DMS153 treated with DMSO at 0.1 percent for 48 hours (cell line): ENCODE data around the gene ELAVL4.
"Not testable (repeated sequence)": the region's sequence is repeated elsewhere in the genome, so short reads cannot be mapped to it uniquely, and the experiment has no call there.

Experiments
- DNase-seq: peaks from one replicate; lab custom pipeline; 2025; ENCODE audit not compliant: unreplicated experiment; lab: John Stamatoyannopoulos, UW

Gene ELAVL4

DNA sequence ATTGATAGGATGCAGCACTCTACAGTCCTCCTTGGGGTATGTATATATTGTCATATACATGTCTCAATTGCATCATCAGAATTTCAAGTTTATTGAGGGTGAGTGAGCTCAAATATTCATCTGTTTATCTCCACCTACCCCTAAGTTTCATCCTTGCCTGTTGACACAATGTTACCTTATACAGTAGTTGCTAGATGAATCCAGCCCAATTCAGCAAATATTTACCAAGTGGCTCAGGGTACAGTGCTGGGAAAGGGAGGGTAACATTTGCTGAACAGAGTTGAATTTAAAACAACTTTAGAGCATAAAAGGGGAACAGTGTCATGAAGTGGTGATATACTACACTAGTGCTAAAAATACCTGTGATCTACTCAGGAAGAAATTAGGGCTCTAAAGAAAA, 14.4 kb downstream of the ELAVL4 start:
- peak; percentile 51 for DNase-seq

DNA sequence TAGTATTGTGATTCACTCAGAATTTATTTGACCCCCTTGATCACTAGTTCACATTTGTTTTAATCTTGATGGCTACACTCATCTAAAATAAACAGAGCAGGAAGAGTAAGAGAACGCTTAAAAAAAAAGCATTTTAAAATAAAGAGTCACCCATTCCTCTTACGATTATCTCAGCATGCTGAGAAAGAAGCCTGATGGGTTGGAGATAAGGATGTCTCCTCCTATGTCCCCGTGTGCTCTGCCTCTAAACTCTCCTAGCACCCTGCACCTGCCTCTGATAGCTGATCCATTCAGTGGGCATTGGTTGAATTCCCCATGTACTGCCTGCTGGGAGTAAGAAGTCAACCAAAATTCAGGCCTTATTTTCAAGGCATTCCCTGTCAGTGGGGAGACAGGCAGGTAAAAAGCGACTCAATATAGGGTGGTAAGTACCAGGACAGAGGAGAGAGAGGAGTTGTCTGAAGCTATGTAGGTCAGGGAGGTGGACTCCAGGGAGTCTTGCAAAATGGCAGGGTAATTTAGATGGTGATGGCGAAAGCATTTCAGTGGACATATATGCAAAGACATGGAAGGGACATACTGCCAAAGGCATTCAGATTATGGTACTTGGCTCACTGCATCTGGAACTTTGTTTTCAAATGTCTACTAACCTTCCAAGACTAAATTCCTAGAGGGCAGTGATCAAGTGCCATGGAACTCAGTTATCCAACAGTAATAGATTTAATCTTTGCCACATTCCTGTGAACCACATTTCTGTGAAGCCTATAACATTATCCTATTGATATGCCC, 18.4 kb downstream of the ELAVL4 start:
- DNase-seq, result no peak

DNA sequence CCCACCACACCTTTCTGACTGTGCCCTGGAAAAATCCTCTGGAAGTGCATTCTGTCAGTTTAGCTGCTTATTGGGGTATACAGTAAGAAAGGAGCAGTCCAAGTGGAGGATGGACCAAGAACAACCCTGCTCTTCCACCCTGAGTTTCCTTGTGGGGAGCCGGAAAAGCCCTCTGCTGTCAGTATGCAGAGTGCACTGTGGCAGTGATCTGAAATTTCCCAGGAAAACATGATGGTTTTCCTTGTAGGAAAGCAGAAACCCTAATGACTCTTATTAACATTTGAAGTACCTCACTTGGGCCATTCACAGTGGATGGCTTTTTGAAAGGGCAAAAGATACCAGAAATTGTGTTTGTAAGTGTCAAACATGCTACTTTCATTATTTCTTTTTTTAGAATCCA, 20.5 kb downstream of the ELAVL4 start:
- DNase-seq, result no peak

DNA sequence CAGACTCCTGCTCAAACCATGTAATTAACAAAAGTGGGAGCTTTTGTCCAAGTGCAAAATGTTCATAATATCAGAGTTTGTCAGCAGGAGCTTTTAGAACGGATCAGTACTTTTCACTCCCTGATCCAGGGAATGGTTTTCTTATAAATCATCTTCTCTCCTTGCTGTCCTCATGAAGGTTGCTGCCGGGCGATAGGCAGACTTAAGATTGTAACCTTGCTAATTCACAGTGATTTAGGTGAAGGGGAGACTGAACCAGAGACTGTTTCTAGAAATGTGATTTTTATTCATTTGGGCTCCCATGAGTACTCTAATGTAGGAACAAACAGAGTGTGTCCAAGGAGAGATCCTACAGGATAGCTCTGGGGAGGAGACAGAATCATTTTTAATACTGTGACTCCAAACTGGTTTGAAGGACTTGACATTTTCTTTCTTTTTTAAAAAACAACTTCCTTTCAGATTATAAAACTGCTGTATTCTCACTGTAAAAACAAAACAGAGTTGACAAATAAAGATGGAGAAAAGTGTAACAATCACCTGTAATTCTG, 23.7 kb downstream of the ELAVL4 start:
- DNase-seq, result no peak

DNA sequence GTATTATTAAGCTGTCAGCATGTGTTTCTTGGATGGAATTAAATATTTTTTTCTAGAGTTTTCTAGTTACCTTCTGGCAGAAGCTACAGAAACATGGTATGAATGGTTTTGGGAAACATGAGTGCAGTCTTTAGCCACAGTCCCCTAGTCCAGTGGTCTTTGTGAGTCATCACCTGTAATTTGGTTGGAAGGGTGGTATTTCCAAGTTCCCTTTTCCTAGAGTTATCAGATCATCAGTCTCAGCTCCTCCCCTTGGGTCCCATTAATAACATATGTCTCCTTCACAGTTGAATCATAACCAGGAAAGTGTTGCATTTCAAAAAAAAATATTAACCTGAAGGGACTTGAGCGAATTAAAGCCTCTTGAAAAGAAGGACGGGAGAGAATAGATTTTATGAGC, 27.0 kb downstream of the ELAVL4 start:
- DNase-seq, result no peak

DNA sequence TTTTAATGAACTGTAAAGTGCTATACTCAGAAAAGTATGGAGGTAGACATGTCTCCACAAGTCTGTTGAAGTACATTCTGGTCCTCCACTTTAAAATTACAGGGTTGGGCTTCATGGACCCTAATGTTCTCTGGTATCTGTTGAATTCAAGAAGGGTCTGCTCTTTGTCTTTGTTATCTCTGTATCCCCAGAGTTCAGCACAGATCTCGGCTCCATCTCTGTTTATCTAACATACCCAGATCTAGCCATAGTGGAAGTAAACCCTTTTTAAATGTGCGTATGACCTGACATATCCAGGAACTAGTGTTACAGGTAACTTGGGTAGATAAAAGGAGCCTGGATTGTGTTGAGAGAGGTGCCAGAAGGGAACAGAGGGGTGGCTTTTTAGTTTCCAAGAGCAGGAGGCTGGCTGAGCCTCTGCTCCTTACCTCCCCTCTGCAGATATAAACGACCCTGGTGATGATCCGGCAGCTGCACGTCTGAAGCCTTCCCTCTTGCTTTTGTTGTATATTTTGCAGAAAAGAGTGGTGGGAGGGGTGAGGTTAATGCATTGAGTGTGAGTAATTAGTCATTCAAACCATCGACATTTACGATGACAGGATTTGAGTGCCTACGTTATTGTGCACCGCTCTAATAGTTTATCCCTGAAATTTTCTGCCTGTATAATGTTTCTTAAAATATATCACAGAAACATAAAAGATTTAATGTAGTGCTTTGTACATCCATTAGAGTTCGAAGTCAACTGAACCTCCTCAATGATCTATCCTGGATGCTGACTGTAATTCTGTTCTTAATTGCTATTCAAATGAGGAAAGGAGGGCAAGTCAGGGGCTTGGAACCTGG, 30.8 kb downstream of the ELAVL4 start:
- DNase-seq, result peak; percentile 94

DNA sequence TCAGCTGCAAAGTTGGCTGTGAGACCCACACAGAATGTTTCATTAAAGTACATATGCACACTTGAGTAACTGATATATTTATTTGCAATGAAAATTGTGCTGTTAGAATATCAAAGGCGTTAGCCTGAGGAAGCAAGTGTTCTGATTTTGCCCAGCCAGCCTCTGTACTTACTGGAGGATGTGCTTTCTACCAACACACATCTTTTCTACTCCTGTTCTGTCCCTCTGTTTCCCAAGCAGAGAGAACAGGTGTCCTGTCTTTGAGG, 31.4 kb downstream of the ELAVL4 start:
- DNase-seq, result peak; percentile 71

DNA sequence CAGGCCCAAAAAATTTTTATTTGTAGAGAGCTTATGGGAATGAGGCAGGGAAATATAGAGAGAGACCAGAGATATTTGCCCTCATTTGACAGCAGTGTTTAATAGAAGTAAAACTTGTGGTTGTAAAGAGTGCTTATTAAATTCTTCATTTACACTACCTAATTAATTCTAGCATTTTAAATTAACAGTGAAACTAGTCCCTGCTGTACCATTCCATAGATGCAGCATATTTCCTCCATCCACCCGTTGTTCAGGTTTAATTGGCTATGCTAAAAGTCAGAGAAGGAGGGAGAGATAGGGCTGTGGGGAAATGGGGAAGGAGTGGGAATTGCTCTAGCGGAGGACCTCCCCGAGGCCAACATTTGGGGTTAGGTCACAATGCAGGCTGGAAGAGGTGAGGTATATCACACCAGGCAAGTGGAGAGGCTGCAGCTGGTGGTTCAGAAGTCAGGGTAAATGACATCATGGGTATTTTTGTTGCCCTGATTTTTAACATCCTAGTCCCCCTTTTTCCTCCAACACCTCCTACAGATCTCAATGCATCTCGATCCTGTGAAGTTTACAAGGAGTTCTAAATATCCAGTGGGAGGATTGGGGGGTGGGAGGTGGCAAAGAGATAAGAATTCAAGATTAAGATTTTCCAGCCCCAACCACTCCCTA, 38.6 kb downstream of the ELAVL4 start:
- DNase-seq, result no peak

DNA sequence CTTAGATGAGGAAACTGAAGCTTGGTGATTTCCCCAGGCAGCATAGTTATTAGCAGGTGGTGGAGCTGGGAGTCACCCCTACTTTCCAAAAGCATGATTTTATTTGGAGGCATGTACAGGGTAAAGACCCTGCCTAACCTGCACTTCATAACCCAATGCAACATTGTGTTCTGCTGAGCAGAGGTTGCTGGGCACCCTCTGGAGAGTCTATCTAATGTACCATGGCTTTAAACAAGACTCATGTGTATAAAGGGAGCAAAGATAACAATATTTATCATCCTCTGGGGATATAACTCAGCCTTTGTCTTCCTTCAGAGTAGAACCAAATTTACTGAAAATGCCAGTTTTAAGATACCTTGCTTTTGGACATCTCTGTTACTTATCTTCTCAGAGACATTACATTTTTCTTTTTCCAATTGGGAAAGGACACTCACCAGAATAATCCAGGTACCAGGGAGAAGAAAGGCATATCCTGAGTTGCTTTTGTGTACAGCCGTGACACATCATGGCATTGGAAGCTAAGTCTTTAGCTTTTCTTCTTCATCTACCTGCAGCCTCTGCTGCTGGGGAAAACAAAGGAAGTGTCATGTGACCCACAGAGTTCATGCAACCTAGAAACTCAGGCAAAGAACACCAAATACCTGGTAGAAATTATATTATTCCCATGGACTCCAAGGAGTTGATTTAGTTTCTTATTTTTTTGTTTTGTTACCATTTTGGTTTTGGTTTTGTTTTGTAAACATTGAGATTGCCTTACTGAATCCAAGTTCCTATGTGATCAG, 39.6 kb downstream of the ELAVL4 start:
- no peak for DNase-seq

DNA sequence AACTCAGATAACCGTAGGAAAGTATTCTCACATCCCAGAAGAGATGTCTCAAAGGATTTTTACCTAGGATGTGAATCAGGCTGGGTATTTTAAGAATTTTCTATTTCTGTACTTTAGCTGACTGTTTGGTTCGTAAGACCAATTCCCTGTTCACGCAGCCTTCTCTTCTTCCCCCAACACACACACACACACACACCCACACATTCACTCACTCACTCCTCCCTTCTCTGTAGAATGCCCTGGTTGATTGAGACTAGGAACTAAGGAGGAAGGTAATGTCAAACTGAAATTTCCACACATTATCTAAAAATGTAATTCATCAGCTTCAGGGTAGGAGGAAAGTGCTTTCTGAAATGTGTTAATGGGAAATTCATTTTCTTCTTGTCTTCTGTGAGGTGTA, 43.5 kb downstream of the ELAVL4 start:
- DNase-seq, result no peak

DNA sequence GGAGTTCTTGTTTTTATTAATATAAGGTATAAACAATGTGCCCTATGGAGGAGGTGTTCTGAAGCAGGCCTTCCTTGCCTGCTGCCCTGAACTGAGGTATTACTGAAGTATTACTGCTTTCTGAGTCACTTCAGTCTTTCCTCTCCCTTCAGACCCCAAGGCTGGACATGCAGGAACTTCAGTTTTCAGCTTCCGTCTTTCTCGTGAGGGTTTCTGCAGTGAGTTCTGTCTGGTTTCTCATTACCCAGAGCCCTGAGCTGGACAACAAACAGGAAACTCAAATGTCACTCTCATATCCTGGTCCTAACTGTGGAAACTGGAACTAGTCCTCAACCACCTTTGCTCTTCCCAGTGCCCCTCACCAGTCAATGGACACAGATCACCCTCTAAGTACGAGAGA, 46.8 kb downstream of the ELAVL4 start:
- no peak for DNase-seq

DNA sequence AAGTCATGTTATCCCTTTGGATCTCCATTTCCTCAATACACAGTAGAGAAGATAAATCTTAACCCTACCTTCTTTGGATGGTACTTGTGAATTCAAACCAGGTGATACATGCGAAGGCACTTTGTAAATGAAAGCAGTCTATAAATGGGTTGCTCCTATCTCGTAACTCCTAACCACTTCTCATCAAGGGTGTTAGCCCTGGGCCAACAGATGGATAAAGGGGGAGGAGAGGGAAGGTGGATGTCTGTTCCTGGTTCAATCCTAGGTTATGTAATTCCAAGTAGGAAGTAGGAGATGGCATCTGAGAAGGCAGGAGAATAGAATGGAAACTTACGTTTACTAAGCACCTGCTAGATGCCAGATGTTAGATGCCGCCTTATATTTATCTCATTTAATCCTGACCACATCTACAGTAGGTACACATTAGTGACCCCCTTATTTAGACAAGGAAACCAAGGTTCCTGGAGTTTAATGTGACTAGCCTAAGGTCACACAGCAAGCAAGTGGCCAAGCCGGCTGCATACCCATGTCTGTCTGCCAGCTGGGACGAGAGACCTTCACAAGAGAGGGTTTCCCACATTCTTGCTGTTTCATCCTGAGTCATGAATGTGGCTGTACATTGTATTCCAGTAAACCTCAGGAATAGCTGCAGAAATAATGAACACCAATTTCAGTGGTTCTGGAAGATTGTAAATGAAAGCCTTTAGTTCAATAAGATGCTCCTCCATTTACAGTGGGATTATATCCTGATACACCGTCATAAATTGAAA, 47.7 kb downstream of the ELAVL4 start:
- DNase-seq, result no peak

DNA sequence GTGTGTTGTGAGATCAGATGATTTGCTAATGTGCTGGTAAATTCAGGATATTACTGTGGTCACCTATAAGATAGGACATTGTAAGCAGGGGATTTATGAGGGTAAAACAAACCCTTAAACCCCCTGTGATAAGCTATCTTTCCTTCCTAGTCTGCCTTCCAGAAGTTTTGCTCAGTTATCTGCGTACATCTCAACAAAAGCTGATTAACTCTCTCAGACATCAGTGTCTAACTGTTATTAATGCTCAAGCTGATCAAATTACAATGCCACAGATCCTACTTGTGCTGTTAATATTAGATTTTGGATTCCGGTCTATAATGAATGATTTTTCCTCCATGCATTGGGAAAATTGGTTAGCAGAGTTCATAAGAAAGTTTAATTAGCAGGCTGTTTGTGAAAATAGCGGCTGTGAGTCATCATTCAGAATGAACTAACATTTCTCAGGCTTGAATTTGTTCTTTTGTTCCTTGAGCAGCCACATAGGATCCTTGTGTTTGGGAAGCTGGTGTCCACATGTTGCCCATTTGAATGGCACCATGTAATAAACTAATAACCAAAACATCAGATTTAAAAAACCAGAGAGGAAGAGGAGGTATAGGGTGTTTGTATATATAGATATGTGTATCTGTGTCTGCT, 48.7 kb downstream of the ELAVL4 start:
- no peak for DNase-seq

DNA sequence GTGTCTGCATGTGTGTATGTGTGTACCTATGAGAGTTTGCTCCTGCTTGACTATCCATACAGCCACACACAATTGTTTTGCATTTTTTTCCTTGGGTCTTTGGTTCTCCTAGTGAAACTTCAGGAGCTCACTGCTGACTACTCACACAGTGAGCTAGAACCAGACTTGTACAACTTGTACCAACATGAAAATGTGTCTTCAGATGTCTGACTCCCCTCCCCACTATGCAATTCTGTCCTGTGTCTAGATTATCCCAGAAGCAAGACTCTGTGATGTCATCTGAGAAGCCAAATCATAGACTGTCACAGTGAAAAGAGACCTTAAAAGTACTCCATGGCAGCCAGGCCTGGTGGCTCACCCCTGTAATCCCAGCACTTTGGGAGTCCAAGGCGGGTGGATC, 49.7 kb downstream of the ELAVL4 start:
- DNase-seq, result no peak

DNA sequence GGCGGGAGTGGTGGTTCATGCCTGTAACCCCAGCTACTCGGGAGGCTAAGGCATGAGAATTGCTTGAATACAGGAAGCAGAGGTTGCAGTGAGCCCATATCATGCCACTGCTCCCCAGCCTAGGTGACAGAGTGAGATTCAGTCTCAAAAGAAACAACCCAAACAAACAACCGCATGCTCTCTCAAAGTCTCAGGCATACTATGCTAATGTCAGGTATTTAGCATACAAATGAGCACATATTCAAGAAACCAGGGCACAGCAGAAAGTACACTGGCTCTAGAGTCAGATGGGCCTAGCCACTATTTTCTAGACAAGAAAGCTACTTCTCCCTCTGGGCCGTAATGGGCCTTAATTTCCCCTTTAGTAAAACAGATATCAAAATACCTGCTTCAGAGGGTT, 55.0 kb downstream of the ELAVL4 start:
- DNase-seq, result no peak

DNA sequence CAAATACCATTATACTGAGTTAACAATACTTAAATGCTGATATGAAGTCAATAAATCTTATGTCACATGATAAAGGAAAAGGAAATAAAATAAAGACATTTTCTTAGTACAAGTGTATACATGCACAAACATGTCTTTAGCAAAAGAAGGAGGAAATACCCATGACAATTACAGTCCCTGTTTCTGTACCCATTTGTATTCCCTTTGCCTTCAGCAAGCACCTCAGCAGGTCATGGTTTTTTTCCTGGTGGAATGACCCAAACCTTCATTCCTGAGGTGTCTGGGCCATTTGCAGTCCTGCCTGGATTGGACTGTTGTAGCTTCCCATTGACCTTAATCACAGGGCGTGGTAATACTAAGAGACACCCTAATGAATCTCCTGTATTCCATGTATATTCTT, 57.6 kb downstream of the ELAVL4 start:
- DNase-seq, result not testable (repeated sequence)

DNA sequence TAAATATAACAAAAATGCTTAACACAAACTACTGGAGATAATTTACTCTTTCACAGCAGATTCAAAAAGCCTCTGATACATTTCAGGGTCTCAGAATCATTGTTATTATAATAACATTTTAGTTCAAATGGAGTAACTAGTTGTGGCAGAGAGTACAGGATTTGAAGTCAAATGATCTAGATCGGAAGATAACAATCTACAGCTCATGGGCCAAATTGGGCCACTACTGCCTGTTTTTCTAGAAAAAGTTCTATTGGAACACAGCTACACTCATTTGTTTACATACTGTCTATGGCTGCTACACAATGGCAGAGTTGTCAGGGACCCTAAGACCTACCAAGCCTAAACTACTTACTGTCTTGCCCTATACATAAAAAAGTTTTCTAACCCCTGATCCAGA, 63.6 kb downstream of the ELAVL4 start:
- DNase-seq, result no peak

DNA sequence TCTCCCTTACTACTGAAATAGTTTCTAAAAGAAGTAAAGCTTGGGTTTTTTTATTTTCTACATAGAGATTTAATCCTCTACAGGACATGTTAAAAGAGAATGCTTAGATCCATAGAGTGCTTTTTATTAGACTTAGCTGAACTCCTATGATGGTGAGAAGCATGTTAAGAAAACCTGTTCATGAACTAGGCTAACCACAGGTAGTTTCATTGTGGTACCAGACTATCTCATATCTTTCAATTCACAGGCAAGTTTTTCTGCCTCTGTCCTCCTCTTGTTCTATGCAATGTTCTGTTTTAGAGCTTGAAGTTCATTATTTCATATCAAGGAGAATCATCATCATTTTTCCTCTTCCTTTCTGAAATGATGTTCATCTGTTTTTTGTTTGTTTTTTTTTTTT, 65.4 kb downstream of the ELAVL4 start:
- no peak for DNase-seq

DNA sequence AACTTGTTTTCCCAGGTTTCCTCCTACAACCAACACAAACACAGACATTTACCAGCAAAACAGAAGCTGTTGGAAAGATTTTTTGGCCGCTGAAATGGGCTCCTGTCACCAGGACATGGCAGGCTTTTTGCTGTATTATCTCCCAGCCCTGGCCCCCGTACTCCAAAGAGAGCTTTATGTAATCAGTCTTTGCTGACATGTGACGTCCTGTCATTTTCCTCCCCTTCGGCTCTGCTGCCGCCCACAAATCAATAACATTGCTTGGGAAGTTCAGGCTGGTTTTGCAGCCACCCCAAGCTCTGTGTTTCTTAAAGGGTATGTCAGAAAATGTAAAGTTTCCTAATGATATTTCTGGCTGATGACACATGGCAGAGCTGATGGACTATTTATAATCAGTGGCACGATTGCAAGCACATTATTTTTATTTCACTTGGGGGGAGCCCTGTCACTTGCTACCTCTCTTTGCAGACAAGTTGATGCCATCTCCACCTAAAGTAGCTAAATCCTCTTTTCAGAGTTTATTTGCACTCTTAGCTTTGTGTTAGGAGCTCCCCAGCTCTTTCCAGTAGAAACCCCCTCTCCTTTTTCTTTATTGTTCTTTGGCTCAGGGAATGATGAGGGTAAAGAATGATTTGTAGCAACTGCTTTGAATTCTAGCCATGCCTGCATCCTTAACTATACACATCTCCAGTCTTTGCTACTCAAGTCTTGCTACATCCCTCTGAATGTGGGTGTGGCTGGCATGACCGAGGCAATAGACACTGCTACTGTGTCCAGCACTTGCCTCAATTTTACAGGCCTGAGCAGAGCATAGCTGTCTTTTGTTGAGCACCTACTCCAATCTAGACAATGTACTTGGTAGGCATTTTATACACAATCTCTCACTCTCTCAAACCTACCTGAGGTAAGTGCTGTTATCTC, 67.3 kb downstream of the ELAVL4 start:
- no peak for DNase-seq
